Activated naive CD4-positive, alpha-beta T cell treated with anti-CD3 and anti-CD28 coated beads for 36 hours (primary cell): ENCODE results near the gene USP48. TPM values are rescaled to one million over a fixed set of nuclear protein-coding genes. Genes with fewer than 3 reads are reported as not detected.
"Not testable (repeated sequence)": the region's sequence is repeated elsewhere in the genome, so short reads cannot be mapped to it uniquely, and the experiment has no call there.

ENCODE experiments used
- CTCF ChIA-PET: fragments of 350-600 bp; sonication (Branson Sonifier 250); formaldehyde crosslinking; loops from one replicate; lab custom pipeline; 2021; ENCODE audit warnings: antibody characterized with exemption; lab: Charles Lee
- DNase-seq: peaks from one replicate; pipeline ENCODE4 v3.0.0-alpha.2; 2020
- H3K27ac Mint-ChIP-seq: one replicate; pipeline ENCODE4 v1.8.0; 2021; ENCODE audit warnings: mild to moderate bottlenecking, mixed read lengths
- H3K27me3 Mint-ChIP-seq: one replicate; pipeline ENCODE4 v1.8.0; 2021; ENCODE audit warnings: low read depth, mixed read lengths
- H3K36me3 Mint-ChIP-seq: one replicate; pipeline ENCODE4 v1.8.0; 2021; ENCODE audit warnings: low read depth, mixed read lengths
- H3K4me1 Mint-ChIP-seq: one replicate; pipeline ENCODE4 v1.8.0; 2021; ENCODE audit warnings: low read depth, mixed read lengths
- H3K4me3 Mint-ChIP-seq: one replicate; pipeline ENCODE4 v1.8.0; 2021; ENCODE audit warnings: mild to moderate bottlenecking, moderate library complexity, mixed read lengths
- H3K9me3 Mint-ChIP-seq: one replicate; pipeline ENCODE4 v1.8.0; 2021; ENCODE audit warnings: mixed read lengths
- intact Hi-C: fragments of 100-400 bp; cut with micrococcal nuclease; formaldehyde crosslinking; loops from one replicate; pipeline ENCODE4 v1.15.1; 2023
- total RNA-seq, 2 experiments: library from RNA; stranded (reverse); gene quantifications; one replicate each; pipeline ENCODE4 v1.2.3, GENCODE V29; 2021

Gene USP48
- total RNA-seq, 2 experiments from 2014 or later, result 89.9 to 93.4 TPM

DNA sequence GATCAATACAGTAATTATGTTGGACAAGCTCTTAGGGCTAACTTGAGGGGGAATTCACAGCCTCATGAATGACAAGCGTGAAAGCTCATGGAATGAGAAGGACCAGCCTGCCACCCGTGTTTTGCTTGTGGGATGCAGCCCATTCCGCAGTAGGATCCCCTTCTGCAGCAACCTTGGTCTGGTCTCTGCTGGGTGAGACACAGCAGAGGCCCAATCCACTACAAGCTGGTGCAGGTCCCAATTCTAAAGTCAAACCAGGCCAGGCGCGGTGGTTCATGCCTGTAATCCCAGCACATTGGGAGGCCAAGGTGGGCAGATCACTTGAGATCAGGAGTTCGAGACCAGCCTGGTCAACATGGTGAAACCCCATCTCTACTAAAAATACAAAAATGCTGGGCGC lies 109.1 kb downstream of the USP48 start:
- intact Hi-C loops, result not testable (repeated sequence)

DNA sequence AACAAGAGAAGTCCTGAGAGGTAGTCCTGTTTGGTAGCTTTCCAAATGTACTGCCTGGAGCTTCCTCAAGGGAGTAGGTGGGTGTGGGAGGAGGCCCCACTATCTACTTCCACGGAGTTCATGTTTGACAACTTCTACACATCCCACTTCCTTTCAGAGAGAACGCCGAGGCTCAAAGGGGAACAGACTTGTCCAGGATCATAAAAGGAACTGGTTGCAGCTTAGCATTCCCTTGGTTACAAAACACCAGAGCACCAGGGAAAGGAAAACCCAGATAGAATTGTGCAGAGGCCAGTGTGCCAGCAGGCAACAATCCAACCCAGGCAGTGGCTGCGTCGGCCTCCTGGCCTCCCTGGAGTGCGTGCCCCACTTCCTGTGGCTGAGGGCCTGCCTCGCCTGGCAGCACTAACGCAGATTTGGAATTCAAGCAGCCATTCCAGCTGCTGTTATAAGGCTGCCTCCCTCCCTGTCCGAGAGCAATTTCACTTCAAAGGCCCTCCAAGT lies 109.6 kb downstream of the USP48 start:
- Mint-ChIP-seq H3K27me3 (peaks cover 2% of the 10 kb centered on the region), H3K9me3 (no peaks in the 10 kb centered on the region)
- CTCF ChIA-PET, result interaction anchor here (0.6 kb wide), 1 partner anchor 112 kb away, joined by 3 read pairs; no protein-coding TSS in a partner anchor

More for the DNA sequence above, 109.1 kb downstream of the USP48 start:
- H3K27ac Mint-ChIP-seq, H3K4me3 Mint-ChIP-seq, H3K9me3 Mint-ChIP-seq, H3K4me1 Mint-ChIP-seq, H3K36me3 Mint-ChIP-seq, H3K27me3 Mint-ChIP-seq, CTCF ChIA-PET, DNase-seq: not testable (repeated sequence)

DNA sequence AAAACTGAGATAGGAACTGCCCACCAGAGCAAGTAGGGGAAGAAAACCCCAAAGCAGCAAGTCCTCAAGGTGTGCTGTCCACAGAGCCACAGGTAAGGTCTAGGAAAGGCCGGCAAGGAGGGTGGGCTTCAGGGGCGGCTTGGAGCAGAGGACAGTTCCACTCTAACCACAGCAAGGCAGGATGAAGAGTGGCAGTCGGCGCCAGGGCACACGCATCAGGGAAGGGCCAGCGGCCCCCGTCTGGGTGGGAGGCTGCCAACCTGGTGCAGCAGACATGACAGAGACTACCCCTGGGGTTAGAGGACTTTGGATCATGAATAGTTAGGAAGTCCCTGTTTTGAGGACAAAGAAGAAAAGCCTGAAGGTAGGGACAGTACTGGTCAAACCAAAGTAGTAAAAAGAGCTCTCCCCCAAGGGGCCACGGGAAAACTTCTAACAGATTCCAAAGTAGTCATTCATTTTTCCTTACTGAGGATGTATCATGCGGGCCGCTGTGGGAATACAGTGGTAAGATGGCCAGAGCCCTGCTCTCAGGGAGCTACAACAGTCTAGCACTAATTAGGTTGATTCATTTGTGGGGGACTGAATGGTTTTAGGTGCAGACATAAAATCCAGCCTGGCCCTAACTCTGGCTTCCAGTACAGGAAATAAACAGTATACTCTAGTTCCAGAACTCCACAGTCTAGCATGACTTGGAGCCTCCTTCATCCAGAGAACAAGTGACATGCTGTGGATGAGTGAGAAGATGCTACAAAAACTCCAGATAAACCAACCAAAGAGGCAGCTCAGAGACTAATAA lies 110.3 kb downstream of the USP48 start:
- CTCF ChIA-PET, result interaction anchor here (0.6 kb wide), 1 partner anchor 112 kb away, joined by 3 read pairs; no protein-coding TSS in a partner anchor
- H3K4me3 Mint-ChIP-seq, result no peak overlapping the region
- no peaks in the 10 kb centered on the region for H3K36me3 Mint-ChIP-seq
- no peak for DNase-seq
- H3K9me3 Mint-ChIP-seq, result no peaks in the 10 kb centered on the region
- H3K4me1 Mint-ChIP-seq, result peaks cover 4% of the 10 kb centered on the region
- intact Hi-C loops, result no loop called here
- H3K27me3 Mint-ChIP-seq, result peaks cover 9% of the 10 kb centered on the region
- no peak overlapping the region for H3K27ac Mint-ChIP-seq

More for the DNA sequence above, 109.6 kb downstream of the USP48 start:
- DNase-seq, result no peak
- intact Hi-C loops, result no loop called here
- Mint-ChIP-seq H3K4me3 (no peak overlapping the region), H3K36me3 (no peaks in the 10 kb centered on the region), H3K4me1 (peaks cover 2% of the 10 kb centered on the region), H3K27ac (no peak overlapping the region)

DNA sequence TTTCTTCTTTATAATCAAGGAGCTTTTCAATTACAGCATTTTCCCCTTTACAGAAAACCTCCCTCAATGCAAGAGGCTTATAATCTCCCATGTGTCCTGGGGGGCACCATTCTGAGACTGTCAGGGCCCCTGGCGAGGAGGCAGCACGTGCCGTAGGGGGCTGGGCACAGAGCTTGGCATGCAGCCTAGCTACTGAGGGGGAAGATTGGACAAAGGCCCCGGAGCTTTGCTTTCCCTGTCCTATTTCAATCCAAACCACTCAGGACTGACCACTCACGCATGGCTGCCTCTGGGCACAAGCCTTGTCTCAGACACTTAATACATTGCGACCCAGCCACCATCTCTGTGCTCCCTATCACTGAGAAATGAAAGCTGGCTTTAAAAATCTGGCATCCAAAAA lies 111.0 kb downstream of the USP48 start:
- CTCF ChIA-PET, result no interaction called here
- intact Hi-C loops, result no loop called here
- no peak for DNase-seq
- H3K27me3 Mint-ChIP-seq, result peaks cover 15% of the 10 kb centered on the region
- no peak overlapping the region for H3K4me3 Mint-ChIP-seq
- no peak overlapping the region for H3K27ac Mint-ChIP-seq
- peaks cover 4% of the 10 kb centered on the region for H3K4me1 Mint-ChIP-seq
- H3K36me3 Mint-ChIP-seq, result no peaks in the 10 kb centered on the region
- no peaks in the 10 kb centered on the region for H3K9me3 Mint-ChIP-seq

DNA sequence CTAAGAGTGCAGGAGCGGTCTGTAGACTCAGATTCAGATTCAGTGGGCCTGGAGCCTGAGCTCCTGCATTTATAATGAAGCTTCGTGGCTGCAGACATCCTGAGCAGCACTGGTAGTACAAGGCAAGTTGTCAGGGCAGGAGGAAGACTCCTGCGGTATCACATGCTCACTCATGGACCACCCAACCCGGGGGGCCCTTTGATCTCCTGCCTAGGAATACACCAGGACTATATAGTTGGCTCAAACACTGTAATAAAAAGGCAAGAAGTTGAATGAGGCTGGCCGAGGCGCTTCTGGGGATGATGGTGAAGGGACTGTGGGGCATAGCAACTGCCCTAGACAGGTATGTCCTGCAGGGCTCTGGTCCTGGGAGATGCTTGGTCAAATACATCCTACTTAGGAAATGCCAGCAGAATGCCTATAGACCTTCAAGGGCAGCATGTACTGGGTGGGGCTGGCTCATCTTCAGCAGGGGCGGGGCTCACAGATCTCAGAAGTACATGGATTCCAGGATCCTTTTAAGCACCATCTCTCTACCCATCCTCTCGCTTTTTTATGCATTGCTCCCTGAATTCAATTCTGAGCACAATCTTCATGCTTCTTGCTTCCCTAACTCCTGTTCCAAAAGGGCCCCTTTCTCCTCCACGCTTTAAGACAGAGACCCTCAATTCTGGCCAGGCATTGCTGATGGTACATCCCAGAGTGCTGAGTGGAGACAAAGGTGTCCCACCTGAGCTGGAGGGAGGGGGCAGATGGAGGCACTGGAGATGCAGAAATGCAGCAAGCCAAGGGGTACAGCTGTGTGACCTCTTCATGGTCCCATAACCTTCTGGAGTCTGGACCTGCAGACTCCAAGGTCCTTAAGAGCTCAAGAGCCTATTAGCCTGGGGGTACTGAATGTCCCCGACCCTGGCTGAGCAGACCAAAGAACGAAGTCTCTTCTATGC lies 111.7 kb downstream of the USP48 start:
- no peak overlapping the region for H3K4me3 Mint-ChIP-seq
- intact Hi-C loops, result no loop called here
- H3K36me3 Mint-ChIP-seq, result no peaks in the 10 kb centered on the region
- CTCF ChIA-PET, result interaction anchor here (0.9 kb wide), 1 partner anchor 352 kb away, joined by 3 read pairs; no protein-coding TSS in a partner anchor
- H3K9me3 Mint-ChIP-seq, result no peaks in the 10 kb centered on the region
- H3K27me3 Mint-ChIP-seq, result peaks cover 22% of the 10 kb centered on the region
- peaks cover 4% of the 10 kb centered on the region for H3K4me1 Mint-ChIP-seq
- H3K27ac Mint-ChIP-seq, result no peak overlapping the region
- DNase-seq, result no peak

DNA sequence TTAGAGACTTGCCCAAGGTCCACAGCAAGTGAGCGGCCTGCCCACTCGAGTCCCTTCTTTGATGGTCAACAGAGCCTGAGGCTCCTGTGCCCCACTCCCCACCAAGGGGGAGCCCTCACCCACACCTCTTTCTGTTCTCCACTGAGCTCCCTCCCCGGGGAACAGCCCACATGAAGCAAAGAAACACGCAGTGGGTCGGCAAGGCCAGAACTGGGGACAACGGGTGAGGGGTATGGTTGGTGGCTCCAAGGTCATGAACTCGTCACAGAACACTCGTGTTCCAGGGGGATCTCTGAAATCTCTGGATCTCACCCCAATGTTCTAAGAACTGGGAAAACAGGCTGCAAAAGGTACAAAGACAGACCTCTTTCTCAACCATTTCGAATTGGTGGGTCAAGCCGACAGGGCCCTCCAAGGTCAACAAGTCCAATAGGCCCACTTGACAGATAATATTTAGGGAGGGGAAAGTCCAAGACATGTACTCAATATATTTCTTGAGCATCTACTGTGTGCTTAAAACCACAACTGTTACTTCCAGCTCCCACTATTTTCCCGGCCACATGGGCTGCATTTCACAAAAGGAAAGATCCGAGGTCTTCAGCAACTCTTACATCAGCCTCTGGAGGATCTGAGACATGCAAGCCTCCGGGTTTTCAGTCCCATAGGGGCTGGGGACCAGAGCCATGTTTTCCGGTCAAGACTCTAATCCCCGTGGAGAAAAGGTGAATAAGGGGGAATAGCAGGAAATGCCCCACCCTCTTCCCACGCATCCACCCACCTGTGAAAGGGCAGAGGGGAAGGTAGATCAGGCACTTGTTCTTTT lies 112.7 kb downstream of the USP48 start:
- intact Hi-C loops, result no loop called here
- CTCF ChIA-PET, result interaction anchor here (0.9 kb wide), 1 partner anchor 353 kb away, joined by 3 read pairs; no protein-coding TSS in a partner anchor
- no peak overlapping the region for H3K27ac Mint-ChIP-seq
- H3K27me3 Mint-ChIP-seq, result peaks cover 28% of the 10 kb centered on the region
- H3K4me1 Mint-ChIP-seq, result peaks cover 4% of the 10 kb centered on the region
- no peak overlapping the region for H3K4me3 Mint-ChIP-seq
- H3K36me3 Mint-ChIP-seq, result no peaks in the 10 kb centered on the region
- no peaks in the 10 kb centered on the region for H3K9me3 Mint-ChIP-seq
- DNase-seq, result no peak

DNA sequence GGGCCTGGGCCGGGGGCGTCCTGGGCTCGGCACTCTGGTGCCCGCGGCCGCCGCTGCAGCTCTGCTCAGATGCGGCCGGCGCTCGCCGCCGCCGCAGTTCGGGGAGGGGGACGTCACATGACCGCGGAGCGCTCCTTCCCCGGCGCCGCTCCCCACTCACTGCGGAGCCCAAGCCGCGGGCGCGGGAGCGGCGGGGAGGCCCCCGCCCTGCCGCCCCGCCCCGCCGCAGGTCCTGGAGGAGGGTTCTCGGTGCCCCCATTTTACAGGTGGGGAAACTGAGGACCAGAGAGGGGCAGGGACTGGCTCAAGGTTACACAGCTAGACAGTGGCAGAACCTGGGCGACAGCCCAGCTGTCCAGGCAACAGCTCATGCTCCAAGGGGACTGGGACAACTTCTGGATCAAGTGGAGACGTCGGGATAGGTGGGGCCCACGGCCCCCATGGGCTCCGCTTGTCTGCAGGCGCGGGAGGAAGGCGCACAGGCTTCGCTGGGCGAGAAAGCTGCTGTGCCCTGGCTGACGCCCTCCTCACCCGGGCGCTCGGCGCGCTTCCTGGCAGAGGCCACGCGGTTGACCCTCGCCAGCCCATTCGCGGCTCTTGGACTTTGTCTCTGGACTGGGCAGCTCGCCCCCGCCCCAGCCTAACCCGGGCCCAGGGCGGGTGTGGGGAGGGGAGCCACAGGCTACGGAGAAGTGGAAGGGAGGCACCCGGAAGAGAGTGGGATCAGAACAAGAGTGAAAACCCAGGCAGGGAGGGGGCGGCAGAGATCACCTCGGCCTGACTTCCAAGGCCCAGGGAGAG lies 113.5 kb downstream of the USP48 start, which contains the start of gene RAP1GAP:
Gene RAP1GAP, minus strand, starts transcription at position 100 of the 801 bp plus-strand sequence. CDS start 49,325 bp downstream, outside the sequence.
- H3K36me3 Mint-ChIP-seq, result no peaks in the 10 kb centered on the region
- no peak within 1 kb of the TSS for H3K27ac Mint-ChIP-seq
- no peaks in the 10 kb centered on the region for H3K9me3 Mint-ChIP-seq
- peak; percentile 51 for DNase-seq
- CTCF ChIA-PET, result interaction anchor here (1.3 kb wide), 1 partner anchor 10 kb away, joined by 3 read pairs; no protein-coding TSS in a partner anchor
- peaks cover 35% of the 10 kb centered on the region for H3K27me3 Mint-ChIP-seq
- H3K4me3 Mint-ChIP-seq, result peak within 1 kb of the TSS; percentile 56
- H3K4me1 Mint-ChIP-seq, result peaks cover 4% of the 10 kb centered on the region
- intact Hi-C loops, result loop anchor here (2.0 kb wide), 1 partner anchor 113 kb away; the partner anchor contains the start of gene USP48

DNA sequence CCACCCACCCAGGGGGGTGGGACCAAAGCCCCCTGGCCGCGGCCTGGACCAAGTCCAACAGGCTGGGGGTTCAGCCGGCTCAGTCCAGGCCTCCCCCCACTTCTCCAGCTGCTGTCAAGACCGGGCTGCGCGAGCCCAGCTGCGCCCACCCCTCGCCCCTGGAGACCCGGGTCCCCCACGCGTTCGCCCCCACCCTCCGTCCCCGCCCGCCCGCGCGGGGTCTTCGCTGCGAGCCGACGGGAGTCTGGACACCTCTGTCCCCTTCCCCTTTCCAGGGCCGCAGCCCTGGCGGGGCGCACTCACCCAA lies 114.0 kb downstream of the USP48 start:
- Mint-ChIP-seq H3K27ac (no peak overlapping the region), H3K36me3 (no peaks in the 10 kb centered on the region), H3K27me3 (peaks cover 40% of the 10 kb centered on the region), H3K9me3 (no peaks in the 10 kb centered on the region), H3K4me1 (peaks cover 4% of the 10 kb centered on the region), H3K4me3 (no peak overlapping the region)
- intact Hi-C loops, result loop anchor here (2.0 kb wide), 1 partner anchor 114 kb away; the partner anchor contains the start of gene USP48
- CTCF ChIA-PET, result interaction anchor here (1.3 kb wide), 1 partner anchor 10 kb away, joined by 3 read pairs; no protein-coding TSS in a partner anchor
- no peak for DNase-seq

DNA sequence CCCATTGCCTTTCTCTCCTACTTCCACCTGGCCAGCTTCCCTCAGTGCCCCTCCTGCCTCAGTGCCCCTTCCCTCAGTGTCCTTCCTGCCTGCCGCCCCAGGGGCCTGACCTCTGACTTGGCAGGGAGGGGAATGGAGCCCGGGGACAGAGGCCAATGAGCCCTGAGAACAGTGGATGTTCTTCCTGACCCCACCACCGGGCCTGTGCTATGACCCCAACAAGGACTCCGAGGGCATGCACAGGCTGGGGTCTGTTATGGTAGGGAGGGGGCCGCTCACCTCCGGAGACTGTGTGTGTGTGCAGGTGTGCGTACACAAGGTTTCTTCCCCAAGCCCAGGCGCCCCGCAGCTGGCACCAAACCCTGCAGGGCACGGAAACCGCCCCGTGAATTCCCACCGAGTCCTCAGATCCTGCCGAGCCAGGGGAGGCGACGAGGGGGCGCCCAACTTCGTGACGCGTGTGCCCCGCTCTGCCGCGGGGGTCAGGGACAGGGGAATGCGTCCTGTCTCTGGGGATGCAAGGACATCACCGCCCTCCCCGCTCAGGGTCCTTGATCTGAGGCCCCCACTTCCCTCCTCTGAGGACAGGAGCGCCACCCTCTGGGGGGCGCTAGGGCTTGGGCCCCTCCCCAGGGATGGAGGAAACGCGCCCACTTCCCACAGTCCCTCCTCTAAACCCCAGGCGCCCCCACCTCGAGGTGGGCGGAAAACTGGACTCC lies 114.6 kb downstream of the USP48 start:
- intact Hi-C loops, result loop anchor here (2.0 kb wide), 1 partner anchor 114 kb away; the partner anchor contains the start of gene USP48
- no peak overlapping the region for H3K27ac Mint-ChIP-seq

More for the DNA sequence above, 114.6 kb downstream of the USP48 start:
- CTCF ChIA-PET, result interaction anchor here (0.5 to 1.3 kb wide), 2 partner anchors 9 to 169 kb away, joined by 3 read pairs; no protein-coding TSS in a partner anchor
- Mint-ChIP-seq H3K4me3 (peak overlapping the region; percentile 4), H3K27me3 (peaks cover 44% of the 10 kb centered on the region), H3K4me1 (peaks cover 4% of the 10 kb centered on the region), H3K36me3 (no peaks in the 10 kb centered on the region), H3K9me3 (no peaks in the 10 kb centered on the region)
- no peak for DNase-seq
